H1 (cell line): ENCODE results near the gene MTMR2. TPM values are rescaled to one million over a fixed set of nuclear protein-coding genes. Genes with fewer than 3 reads are reported as not detected.

Experiments
- CTCF ChIA-PET: fragments of 300-600 bp; sonication (Branson Sonifier 250); formaldehyde crosslinking; loops from one replicate; lab custom pipeline; 2021; ENCODE audit not compliant: partially characterized antibody; lab: Charles Lee
- POLR2A ChIA-PET: fragments of 300-600 bp; sonication (Branson Sonifier 250); formaldehyde crosslinking; loops from one replicate; lab custom pipeline; 2021; ENCODE audit warnings: inconsistent platforms; ENCODE audit not compliant: partially characterized antibody; lab: Charles Lee
- DNase-seq, 2 experiments: peaks; one replicate each; pipeline versions ENCODE4 v3.0.0 to v3.0.0-alpha.2; 2010 to 2022; ENCODE audit warnings: low spot score in 2 of 2, low read depth in 1 of 2, mixed read lengths in 1 of 2
- FAIRE-seq: peaks from 2 replicates; lab custom pipeline; 2011; peaks lifted over from hg19 to GRCh38; lab: Jason Lieb, UNC
- H2AFZ ChIP-seq: 2 replicates; pipeline ENCODE4 v1.8.1; 2012; ENCODE audit warnings: low read length, inconsistent platforms
- H2AK5ac ChIP-seq: 2 replicates; pipeline ENCODE4 v1.6.1; 2013; ENCODE audit warnings: low read depth, low read length
- H2BK120ac ChIP-seq: replicated peaks from 2 replicates; pipeline ENCODE3; 2013; ENCODE audit warnings: low read depth, low read length, inconsistent platforms
- H2BK12ac ChIP-seq: 2 replicates; pipeline ENCODE4 v1.6.1; 2013; ENCODE audit warnings: low read depth, low read length
- H2BK15ac ChIP-seq: 2 replicates; pipeline ENCODE4 v1.6.1; 2013; ENCODE audit warnings: low read length
- H2BK20ac ChIP-seq: 2 replicates; pipeline ENCODE4 v1.6.1; 2013; ENCODE audit warnings: low read length
- H2BK5ac ChIP-seq: 2 replicates; pipeline ENCODE4 v1.6.1; 2013; ENCODE audit warnings: low read depth, low read length
- H3K14ac ChIP-seq: 2 replicates; pipeline ENCODE4 v1.6.1; 2013; ENCODE audit warnings: inconsistent platforms; ENCODE audit not compliant: insufficient read length
- H3K18ac ChIP-seq: 2 replicates; pipeline ENCODE4 v1.6.1; 2013; ENCODE audit warnings: low read length; ENCODE audit errors: extremely low read depth
- H3K23ac ChIP-seq: 2 replicates; pipeline ENCODE4 v1.6.1; 2013; ENCODE audit warnings: inconsistent platforms; ENCODE audit not compliant: insufficient read length
- H3K23me2 ChIP-seq: 2 replicates; pipeline ENCODE4 v1.6.1; 2013; ENCODE audit warnings: low read depth, low read length
- H3K27ac ChIP-seq: 2 replicates; pipeline ENCODE4 v1.6.1; 2011; ENCODE audit warnings: low read depth, low read length, inconsistent platforms
- H3K27me3 ChIP-seq, 4 experiments: replicated peaks in 1 of 4; 1 replicate in 1 of 4; 2 replicates in 3 of 4; pipeline versions ENCODE4 v1.6.1 to v1.8.1; 2011 to 2013; ENCODE audit warnings: low read length in 3 of 4, mild to moderate bottlenecking in 3 of 4, inconsistent platforms in 2 of 4, mixed read lengths in 2 of 4, moderate library complexity in 1 of 4; ENCODE audit not compliant: control insufficient read depth in 3 of 4, insufficient read depth in 3 of 4; ENCODE audit errors: extremely low read depth in 1 of 4
- H3K36me3 ChIP-seq, 4 experiments: 2 replicates each; pipeline versions ENCODE4 v1.6.1 to v1.8.1; 2011 to 2013; ENCODE audit warnings: mild to moderate bottlenecking in 4 of 4, low read length in 3 of 4, moderate library complexity in 2 of 4, control low read depth in 1 of 4, inconsistent platforms in 1 of 4; ENCODE audit not compliant: insufficient read depth in 4 of 4, control insufficient read depth in 2 of 4
- H3K4ac ChIP-seq: replicated peaks from 2 replicates; pipeline ENCODE3; 2013; ENCODE audit warnings: low read length, low read depth, mixed read lengths, inconsistent platforms; ENCODE audit not compliant: insufficient read length
- H3K4me1 ChIP-seq, 4 experiments: replicated peaks in 1 of 4; 1 replicate in 1 of 4; 2 replicates in 3 of 4; pipeline versions ENCODE4 v1.6.1 to v1.8.1; 2011 to 2013; ENCODE audit warnings: low read length in 3 of 4, inconsistent platforms in 2 of 4, mixed read lengths in 1 of 4; ENCODE audit not compliant: insufficient read depth in 4 of 4, control insufficient read depth in 3 of 4
- H3K4me2 ChIP-seq, 2 experiments: 2 replicates each; pipeline versions ENCODE4 v1.6.1 to v1.8.1; 2011 to 2013; ENCODE audit warnings: low read depth in 2 of 2, low read length in 2 of 2, control low read depth in 1 of 2, inconsistent platforms in 1 of 2, mild to moderate bottlenecking in 1 of 2; ENCODE audit not compliant: insufficient read depth in 1 of 2
- H3K4me3 ChIP-seq, 4 experiments: fragments of 200-600, 300-600 bp in 1 of 4; sonication (generic), shearing (Covaris generic), sonication (Bioruptor Twin) in 1 of 4; 2 replicates each; pipeline versions ENCODE4 v1.5.1 to v1.8.1; 2011 to 2016; ENCODE audit warnings: low read length in 4 of 4, low read depth in 3 of 4, control low read depth in 2 of 4, inconsistent platforms in 2 of 4, mild to moderate bottlenecking in 2 of 4, mixed read lengths in 1 of 4, moderate library complexity in 1 of 4; ENCODE audit not compliant: insufficient read depth in 2 of 4; ENCODE audit errors: extremely low read depth in 1 of 4
- H3K56ac ChIP-seq: replicated peaks from 2 replicates; pipeline ENCODE3; 2013; ENCODE audit warnings: low read depth, mild to moderate bottlenecking, mixed read lengths, low read length, inconsistent platforms; ENCODE audit not compliant: insufficient read length
- H3K79me1 ChIP-seq: 2 replicates; pipeline ENCODE4 v1.6.1; 2013; ENCODE audit warnings: low read depth, low read length, control low read depth
- H3K79me2 ChIP-seq, 2 experiments: 2 replicates each; pipeline versions ENCODE4 v1.6.1 to v1.8.1; 2012 to 2013; ENCODE audit warnings: low read length in 2 of 2, mild to moderate bottlenecking in 2 of 2, inconsistent platforms in 1 of 2; ENCODE audit not compliant: insufficient read depth in 2 of 2, control insufficient read depth in 1 of 2
- H3K9ac ChIP-seq, 4 experiments: replicated peaks in 1 of 4; 1 replicate in 1 of 4; 2 replicates in 3 of 4; pipeline versions ENCODE4 v1.6.1 to v1.8.1; 2011 to 2013; ENCODE audit warnings: low read depth in 3 of 4, low read length in 3 of 4, control low read depth in 2 of 4, mild to moderate bottlenecking in 2 of 4, moderate library complexity in 2 of 4, inconsistent platforms in 1 of 4; ENCODE audit errors: extremely low read depth in 1 of 4
- H3K9me3 ChIP-seq, 2 experiments: 2 replicates each; pipeline versions ENCODE4 v1.6.1 to v1.8.1; 2012 to 2013; ENCODE audit warnings: mild to moderate bottlenecking in 2 of 2, moderate library complexity in 2 of 2, control low read depth in 1 of 2, inconsistent platforms in 1 of 2, low read depth in 1 of 2, low read length in 1 of 2, mixed read lengths in 1 of 2; ENCODE audit not compliant: insufficient read depth in 2 of 2
- H4K20me1 ChIP-seq, 2 experiments: replicated peaks in 1 of 2; 2 replicates each; pipeline versions ENCODE3 to v1.8.1; 2011 to 2013; ENCODE audit warnings: inconsistent platforms in 2 of 2, low read length in 2 of 2, mild to moderate bottlenecking in 1 of 2; ENCODE audit not compliant: insufficient read depth in 2 of 2, control insufficient read depth in 1 of 2
- H4K5ac ChIP-seq: 2 replicates; pipeline ENCODE4 v1.6.1; 2013; ENCODE audit warnings: low read length, low read depth, mixed read lengths, inconsistent platforms; ENCODE audit not compliant: insufficient read length
- H4K8ac ChIP-seq: 2 replicates; pipeline ENCODE4 v1.8.0; 2013; ENCODE audit warnings: mild to moderate bottlenecking, moderate library complexity, low read length, inconsistent platforms; ENCODE audit not compliant: insufficient read depth; ENCODE audit errors: extremely low read depth
- H4K91ac ChIP-seq: replicated peaks from 2 replicates; pipeline ENCODE3; 2013; ENCODE audit warnings: low read length, mixed read lengths, inconsistent platforms; ENCODE audit not compliant: insufficient read length
- CHD2 ChIP-seq: IDR thresholded peaks from 2 replicates; pipeline ENCODE4 v1.6.1; 2012; ENCODE audit warnings: low read length, improper control_type of control experiment
- EGR1 ChIP-seq: IDR thresholded peaks from 2 replicates; pipeline ENCODE4 v1.6.1; 2011; ENCODE audit warnings: low read depth, low read length, borderline replicate concordance
- GTF2F1 ChIP-seq: IDR thresholded peaks from 2 replicates; pipeline ENCODE4 v1.6.1; 2012; ENCODE audit warnings: low read depth, low read length, improper control_type of control experiment, borderline replicate concordance
- KDM1A ChIP-seq: fragments of 200-600, 300-600 bp; sonication (generic); IDR thresholded peaks from 2 replicates; pipeline ENCODE4 v1.7.1; 2016; ENCODE audit warnings: mild to moderate bottlenecking, low read length, borderline replicate concordance
- TBP ChIP-seq: IDR thresholded peaks from 2 replicates; pipeline ENCODE4 v1.6.1; 2011; ENCODE audit warnings: low read depth, low read length, improper control_type of control experiment
- WGBS, 2 experiments: shearing (Covaris generic) in 1 of 2; methylation state at CpG; one replicate each; pipeline versions ENCODE4 v1.1.6 to v1.1.7; 2013 to 2015; ENCODE audit warnings: low lambda C conversion rate in 2 of 2, mixed read lengths in 2 of 2, inconsistent platforms in 1 of 2, low coverage in 1 of 2, missing lambda C conversion rate in 1 of 2; ENCODE audit not compliant: insufficient replicate concordance in 2 of 2, insufficient coverage in 1 of 2, insufficient read length in 1 of 2; ENCODE audit errors: extremely low coverage in 1 of 2, missing lambda C conversion rate in 1 of 2; 5-methylcytosine and 5-hydroxymethylcytosine counted together
- polyA plus RNA-seq, 7 experiments: library from polyadenylated mRNA; depleted of rRNA in 3 of 7; stranded (reverse) in 5 of 7; unstranded in 2 of 7; fragments of >200 nt in 5 of 7; fragments of 200-250 nt in 2 of 7; gene quantifications; 1 replicate in 5 of 7; 2 replicates in 1 of 7; 4 replicates in 1 of 7; pipeline versions ENCODE4 v1.2.1 to v1.2.3, GENCODE V29; 2011 to 2013; ENCODE audit warnings: missing spikeins in 2 of 7, mixed read lengths in 2 of 7
- total RNA-seq: library from RNA; stranded (reverse); fragmentation: NEBNext Ultra II Directional; extraction: Animal tissue kit (Norgen Biotek cat#: 25700); gene quantifications from 2 replicates; pipeline ENCODE4 v1.2.1, GENCODE V29; 2021
- TF ChIP-seq, protein P1 (sequence below): IDR thresholded peaks from 2 replicates; pipeline ENCODE4 v1.6.1; 2012; ENCODE audit warnings: inconsistent platforms

Gene MTMR2
- total and polyA plus RNA-seq, 2 of the 8 experiments (the other 6 are each of a cell fraction or from before 2014, with no cell fraction given), result 16.7 to 52.9 TPM

DNA sequence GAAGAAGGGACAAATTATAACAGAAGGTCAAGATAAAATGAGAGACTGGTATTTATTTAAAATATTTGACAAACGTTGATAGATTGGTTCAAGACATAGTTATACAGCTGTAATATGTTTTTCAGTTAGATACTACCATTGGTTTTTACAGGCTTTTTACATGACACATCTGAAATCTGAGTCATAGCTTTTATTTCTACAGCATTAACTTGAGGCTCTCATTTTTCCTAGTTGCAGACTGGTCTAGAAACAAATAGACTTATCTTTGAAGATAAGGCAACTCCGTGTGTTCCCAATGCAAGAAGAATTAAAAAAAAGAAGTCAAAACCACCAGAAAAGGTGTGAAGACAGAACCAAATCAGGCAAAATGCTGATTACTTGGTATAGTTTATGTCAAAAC is 102.3 kb downstream of the MTMR2 start:
- Histone ChIP-seq H2BK120ac (no peak overlapping the region), H3K23ac (no peak overlapping the region), H3K23me2 (no peaks in the 10 kb centered on the region), H2AK5ac (no peak overlapping the region), H4K91ac (no peak overlapping the region), H3K9ac (no peak overlapping the region), H3K4me2 (no peak overlapping the region), H3K4me3 (no peak overlapping the region), H2BK15ac (no peak overlapping the region), H3K18ac (no peak overlapping the region), H2BK12ac (no peak overlapping the region), H3K56ac (no peak overlapping the region), H2BK20ac (no peak overlapping the region), H4K8ac (no peak overlapping the region), H3K79me1 (no peaks in the 10 kb centered on the region), H3K27ac (no peak overlapping the region), H4K5ac (no peak overlapping the region), H2BK5ac (no peak overlapping the region), H4K20me1 (no peaks in the 10 kb centered on the region), H3K4ac (no peak overlapping the region), H3K4me1 (no peaks in the 10 kb centered on the region), H3K14ac (no peak overlapping the region), H3K27me3 (no peaks in the 10 kb centered on the region), H3K36me3 (peaks cover 4 to 48% (median 17%) of the 10 kb centered on the region in 4 experiments; a peak in 5 of 8 replicates), H3K79me2 (no peaks in the 10 kb centered on the region), H2AFZ (no peak overlapping the region), H3K9me3 (no peaks in the 10 kb centered on the region)
- POLR2A ChIA-PET, result interaction anchor here (1.1 kb wide), 1 partner anchor 23 kb away, joined by 3 read pairs; no protein-coding TSS in a partner anchor
- WGBS, 2 experiments, result 85% methylated on average over 2 of the region's 2 CpGs; no CpG with 5 or more reads in 1 of the 2 experiments
- DNase-seq (no peak), FAIRE-seq (no peak)
- CTCF ChIA-PET, result interaction anchor here (0.9 kb wide), 1 partner anchor 14 kb away, joined by 4 read pairs; no protein-coding TSS in a partner anchor
- no peak for TF ChIP-seq CHD2
- TF ChIP-seq GTF2F1, result no peak
- no peak for TF ChIP-seq TBP
- TF ChIP-seq KDM1A, result no peak
- no peak for TF ChIP-seq EGR1
- TF ChIP-seq, protein P1, sequence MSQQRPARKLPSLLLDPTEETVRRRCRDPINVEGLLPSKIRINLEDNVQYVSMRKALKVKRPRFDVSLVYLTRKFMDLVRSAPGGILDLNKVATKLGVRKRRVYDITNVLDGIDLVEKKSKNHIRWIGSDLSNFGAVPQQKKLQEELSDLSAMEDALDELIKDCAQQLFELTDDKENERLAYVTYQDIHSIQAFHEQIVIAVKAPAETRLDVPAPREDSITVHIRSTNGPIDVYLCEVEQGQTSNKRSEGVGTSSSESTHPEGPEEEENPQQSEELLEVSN, result no peak
